Mesendoderm (in vitro differentiated cells): ENCODE results near the gene SPTBN1.

Experiments used
- DNase-seq: peaks from one replicate; pipeline ENCODE4 v3.0.0; 2013
- H2AK5ac ChIP-seq: 2 replicates; pipeline ENCODE4 v1.6.1; 2013; ENCODE audit warnings: low read length, inconsistent platforms
- H2BK120ac ChIP-seq: 2 replicates; pipeline ENCODE4 v1.6.1; 2013; ENCODE audit warnings: low read depth, mild to moderate bottlenecking, low read length, moderate library complexity, mixed read lengths
- H2BK15ac ChIP-seq: replicated peaks from 2 replicates; pipeline ENCODE4 v1.6.1; 2013; ENCODE audit warnings: low read depth, mild to moderate bottlenecking, moderate library complexity
- H2BK5ac ChIP-seq: 2 replicates; pipeline ENCODE4 v1.6.1; 2013; ENCODE audit warnings: low read length, inconsistent platforms
- H3K18ac ChIP-seq: 2 replicates; pipeline ENCODE4 v1.6.1; 2013; ENCODE audit warnings: mild to moderate bottlenecking, low read length, mixed read lengths
- H3K23ac ChIP-seq: one replicate; pipeline ENCODE4 v1.6.1; 2013; ENCODE audit warnings: low read length
- H3K27ac ChIP-seq: 2 replicates; pipeline ENCODE4 v1.5.1; 2013; ENCODE audit warnings: low read depth, mild to moderate bottlenecking, inconsistent platforms, low read length, moderate library complexity
- H3K27me3 ChIP-seq: 2 replicates; pipeline ENCODE4 v1.6.1; 2013; ENCODE audit warnings: low read length, control low read depth, mild to moderate bottlenecking, inconsistent platforms; ENCODE audit not compliant: insufficient read depth, poor library complexity
- H3K36me3 ChIP-seq: 2 replicates; pipeline ENCODE4 v1.6.1; 2013; ENCODE audit warnings: low read length, inconsistent platforms; ENCODE audit not compliant: control insufficient read depth, insufficient read depth
- H3K4ac ChIP-seq: one replicate; pipeline ENCODE4 v1.6.1; 2013; ENCODE audit warnings: low read depth, mild to moderate bottlenecking, low read length, moderate library complexity
- H3K4me1 ChIP-seq: 2 replicates; pipeline ENCODE4 v1.6.1; 2013; ENCODE audit warnings: low read depth, low read length, inconsistent platforms; ENCODE audit not compliant: control insufficient read depth
- H3K4me2 ChIP-seq: 2 replicates; pipeline ENCODE4 v1.6.1; 2013; ENCODE audit warnings: low read length
- H3K4me3 ChIP-seq: 2 replicates; pipeline ENCODE4 v1.5.1; 2013; ENCODE audit warnings: mild to moderate bottlenecking, low read length
- H3K56ac ChIP-seq: one replicate; pipeline ENCODE4 v1.6.1; 2013; ENCODE audit warnings: low read length
- H3K79me1 ChIP-seq: 2 replicates; pipeline ENCODE4 v1.6.1; 2013; ENCODE audit warnings: low read length, inconsistent platforms
- H3K79me2 ChIP-seq: 2 replicates; pipeline ENCODE4 v1.6.1; 2013; ENCODE audit warnings: mild to moderate bottlenecking, low read length; ENCODE audit not compliant: control insufficient read depth, insufficient read depth
- H3K9ac ChIP-seq: 2 replicates; pipeline ENCODE4 v1.6.1; 2013; ENCODE audit warnings: low read length, inconsistent platforms
- H4K5ac ChIP-seq: one replicate; pipeline ENCODE4 v1.6.1; 2013; ENCODE audit warnings: low read length
- H4K8ac ChIP-seq: one replicate; pipeline ENCODE4 v1.6.1; 2013; ENCODE audit warnings: low read depth, mild to moderate bottlenecking, control low read depth, low read length, moderate library complexity
- WGBS: extraction: QIAGEN DNeasy Blood & Tissue Kit; methylation state at CpG from one replicate; pipeline ENCODE4 v1.1.7; 2013; ENCODE audit warnings: low lambda C conversion rate, missing lambda C conversion rate; ENCODE audit not compliant: insufficient coverage; ENCODE audit errors: extremely low coverage; 5-methylcytosine and 5-hydroxymethylcytosine counted together

Gene SPTBN1

DNA sequence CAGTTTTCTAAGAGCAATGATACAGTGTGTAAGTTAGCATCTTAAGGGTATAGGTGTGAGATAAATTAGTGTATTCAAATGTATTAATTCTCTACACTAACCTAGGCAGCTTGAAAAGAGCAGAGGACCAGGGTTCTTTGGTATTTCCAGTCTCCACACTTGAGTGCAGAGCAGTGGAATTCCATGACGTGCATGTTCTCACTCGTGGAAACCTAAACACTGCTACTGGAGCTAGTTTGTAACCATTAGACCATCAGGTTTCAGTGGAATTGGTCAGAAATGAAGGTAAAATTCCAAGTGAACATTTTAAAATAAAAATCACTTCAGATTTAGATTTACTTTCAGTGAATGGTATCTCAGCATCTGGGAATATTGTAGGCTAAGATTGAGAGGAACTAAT lies 9.0 kb downstream of the SPTBN1 start:
- H3K79me1 ChIP-seq, result peaks cover 9% of the 10 kb centered on the region
- no peak overlapping the region for H3K4me2 ChIP-seq
- H3K4me3 ChIP-seq, result no peak overlapping the region
- no peaks in the 10 kb centered on the region for H3K36me3 ChIP-seq
- H3K18ac ChIP-seq, result no peak overlapping the region
- no peak overlapping the region for H2BK15ac ChIP-seq
- H2AK5ac ChIP-seq, result no peak overlapping the region
- peaks cover 3% of the 10 kb centered on the region for H3K4me1 ChIP-seq
- no peak overlapping the region for H2BK120ac ChIP-seq
- no peak overlapping the region for H4K8ac ChIP-seq
- H3K56ac ChIP-seq, result no peak overlapping the region
- no peak for DNase-seq
- no peak overlapping the region for H3K27ac ChIP-seq
- no peak overlapping the region for H3K9ac ChIP-seq
- no CpG with 5 or more reads among the region's 2 CpGs for WGBS
- H3K27me3 ChIP-seq, result no peaks in the 10 kb centered on the region
- H3K4ac ChIP-seq, result no peak overlapping the region
- H3K79me2 ChIP-seq, result peaks cover 6% of the 10 kb centered on the region
- H3K23ac ChIP-seq, result no peak overlapping the region
- H2BK5ac ChIP-seq, result no peak overlapping the region
- H4K5ac ChIP-seq, result no peak overlapping the region

DNA sequence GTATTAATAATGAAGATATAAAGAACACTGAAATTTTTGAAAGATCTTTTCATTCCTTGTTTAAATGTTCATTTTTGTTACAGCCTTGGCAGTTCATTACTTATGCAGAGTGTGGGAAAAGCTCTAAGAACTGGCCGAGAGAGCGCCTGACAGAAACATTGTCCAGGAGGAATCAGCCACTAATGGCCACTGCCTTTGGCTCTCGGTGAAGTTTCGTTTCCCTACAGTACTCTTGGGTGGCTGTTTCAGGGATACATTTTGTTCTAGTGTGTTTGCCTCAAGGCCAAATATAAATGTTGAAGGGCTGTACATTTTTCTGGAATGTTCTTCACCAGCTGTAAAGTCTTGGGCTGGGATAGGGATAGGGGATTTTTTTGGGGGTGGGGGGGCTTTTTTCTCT lies 10.7 kb downstream of the SPTBN1 start:
- Histone ChIP-seq H3K79me2 (peaks cover 5% of the 10 kb centered on the region), H3K79me1 (peaks cover 7% of the 10 kb centered on the region), H2BK5ac (no peak overlapping the region), H3K4me1 (peaks cover 3% of the 10 kb centered on the region), H3K4me3 (no peak overlapping the region), H3K56ac (no peak overlapping the region), H3K36me3 (no peaks in the 10 kb centered on the region), H3K23ac (no peak overlapping the region), H2BK15ac (no peak overlapping the region), H3K27ac (no peak overlapping the region), H4K8ac (no peak overlapping the region), H3K27me3 (no peaks in the 10 kb centered on the region), H3K4ac (no peak overlapping the region), H3K9ac (no peak overlapping the region), H3K4me2 (no peak overlapping the region), H2AK5ac (no peak overlapping the region), H4K5ac (no peak overlapping the region), H3K18ac (no peak overlapping the region), H2BK120ac (no peak overlapping the region)
- no CpG with 5 or more reads among the region's 4 CpGs for WGBS
- DNase-seq, result no peak

DNA sequence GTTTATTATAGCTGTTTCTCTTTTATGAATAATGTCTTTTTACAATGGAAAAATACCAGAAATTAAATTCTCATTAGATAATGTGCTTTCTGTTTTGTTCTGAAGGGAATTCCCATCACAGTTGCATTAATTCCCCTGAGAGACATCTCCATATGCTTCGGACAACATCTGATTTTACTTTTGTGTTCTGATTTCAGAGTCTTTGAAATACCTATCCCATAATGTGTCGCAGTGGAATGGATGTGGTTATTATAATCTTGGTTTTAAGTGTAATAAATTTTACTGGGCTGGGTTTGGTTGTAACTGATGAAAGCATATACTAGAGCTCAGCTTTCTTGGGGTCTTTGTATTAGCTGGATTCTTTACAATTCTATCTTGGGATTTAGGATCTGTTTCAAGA lies 12.5 kb downstream of the SPTBN1 start:
- Histone ChIP-seq H3K4ac (no peak overlapping the region), H3K27me3 (no peaks in the 10 kb centered on the region), H2BK15ac (no peak overlapping the region), H3K56ac (no peak overlapping the region), H3K27ac (no peak overlapping the region), H3K4me3 (no peak overlapping the region), H3K36me3 (no peaks in the 10 kb centered on the region), H2BK120ac (no peak overlapping the region), H3K79me2 (peaks cover 2% of the 10 kb centered on the region), H3K18ac (no peak overlapping the region), H3K4me1 (peaks cover 3% of the 10 kb centered on the region), H2AK5ac (no peak overlapping the region), H4K8ac (no peak overlapping the region), H3K4me2 (no peak overlapping the region), H3K9ac (no peak overlapping the region), H4K5ac (no peak overlapping the region), H2BK5ac (no peak overlapping the region), H3K23ac (no peak overlapping the region), H3K79me1 (peaks cover 4% of the 10 kb centered on the region)
- no peak for DNase-seq
- WGBS, result no CpG with 5 or more reads among the region's 2 CpGs

DNA sequence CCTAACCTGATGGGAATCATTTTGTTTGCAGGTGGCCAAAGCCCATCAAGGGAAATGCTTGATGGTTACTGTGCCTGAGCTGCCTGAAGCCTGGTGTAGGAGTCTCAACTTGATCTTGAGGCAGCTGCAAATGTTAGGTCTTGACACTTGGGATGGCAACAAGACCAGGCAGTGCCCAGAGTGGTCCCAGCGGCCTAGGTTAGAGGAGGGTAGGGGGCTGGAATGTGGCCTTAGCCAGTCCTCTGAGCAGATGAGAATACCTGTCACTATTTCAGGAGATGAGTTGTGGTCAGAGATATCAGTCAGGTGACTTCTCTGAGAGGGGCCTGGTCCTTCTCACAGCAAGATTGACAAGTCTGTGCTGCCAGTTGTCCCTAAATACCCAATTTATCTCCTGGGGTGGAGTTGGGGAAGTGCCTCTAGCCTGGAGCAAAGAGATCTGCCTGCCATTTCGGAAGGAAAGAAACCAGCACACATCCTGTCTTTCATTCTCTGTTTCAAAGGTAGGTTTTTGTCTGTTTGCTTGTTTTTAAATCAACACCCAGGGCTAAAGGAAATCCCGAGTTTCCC lies 13.4 kb downstream of the SPTBN1 start:
- DNase-seq, result peak; percentile 79
- no CpG with 5 or more reads among the region's 3 CpGs for WGBS
- no peak overlapping the region for H2BK15ac ChIP-seq

DNA sequence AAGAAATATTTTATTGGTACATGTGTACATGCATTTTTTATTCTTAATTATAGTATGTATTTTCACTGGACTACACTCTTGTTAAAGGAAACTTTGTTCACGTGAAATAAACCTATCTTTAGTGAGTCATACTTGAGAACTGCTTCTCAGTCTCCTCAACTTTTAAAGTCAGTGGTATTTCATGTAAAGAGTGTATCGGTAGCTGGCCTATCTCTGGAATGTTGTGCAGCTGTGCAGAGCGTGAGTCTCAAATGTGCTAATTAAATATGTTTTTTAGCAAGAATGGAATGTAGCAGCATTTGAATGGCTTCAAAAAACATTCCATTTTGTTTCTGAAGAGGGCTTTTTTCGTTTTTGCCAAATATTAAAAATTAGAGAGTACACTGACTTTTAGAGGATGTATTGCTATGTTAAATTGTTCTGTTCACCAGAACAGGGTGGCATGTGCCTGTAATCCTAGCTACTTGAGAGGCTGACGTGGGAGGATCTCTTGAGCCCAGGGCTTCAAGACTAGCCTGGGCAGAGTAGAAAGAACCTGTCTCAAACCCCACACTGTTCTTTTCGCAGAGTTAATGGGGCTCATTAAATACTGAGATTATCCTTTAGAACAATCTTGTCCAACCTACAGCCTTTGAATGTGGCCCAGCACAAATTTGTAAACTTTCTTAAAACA lies 14.3 kb downstream of the SPTBN1 start:
- Histone ChIP-seq H3K18ac (no peak overlapping the region), H3K4me2 (no peak overlapping the region)

More for the DNA sequence above, 13.4 kb downstream of the SPTBN1 start:
- H3K23ac ChIP-seq, result no peak overlapping the region
- peaks cover 3% of the 10 kb centered on the region for H3K4me1 ChIP-seq
- H3K79me2 ChIP-seq, result peaks cover 2% of the 10 kb centered on the region
- no peaks in the 10 kb centered on the region for H3K27me3 ChIP-seq
- no peak overlapping the region for H3K4me3 ChIP-seq
- no peak overlapping the region for H2AK5ac ChIP-seq
- no peak overlapping the region for H3K27ac ChIP-seq
- H3K18ac ChIP-seq, result no peak overlapping the region
- peaks cover 4% of the 10 kb centered on the region for H3K79me1 ChIP-seq
- no peaks in the 10 kb centered on the region for H3K36me3 ChIP-seq
- H2BK120ac ChIP-seq, result no peak overlapping the region
- H2BK5ac ChIP-seq, result no peak overlapping the region
- no peak overlapping the region for H3K4ac ChIP-seq
- H3K4me2 ChIP-seq, result no peak overlapping the region
- no peak overlapping the region for H4K8ac ChIP-seq
- H3K56ac ChIP-seq, result no peak overlapping the region
- H4K5ac ChIP-seq, result no peak overlapping the region
- H3K9ac ChIP-seq, result no peak overlapping the region

More for the DNA sequence above, 14.3 kb downstream of the SPTBN1 start:
- Histone ChIP-seq H3K4me1 (peaks cover 3% of the 10 kb centered on the region), H3K79me2 (no peaks in the 10 kb centered on the region), H3K4ac (no peak overlapping the region), H2BK15ac (no peak overlapping the region), H3K23ac (no peak overlapping the region), H4K5ac (no peak overlapping the region), H3K36me3 (no peaks in the 10 kb centered on the region), H3K56ac (no peak overlapping the region), H3K4me3 (no peak overlapping the region), H2AK5ac (no peak overlapping the region), H4K8ac (no peak overlapping the region), H3K79me1 (peaks cover 2% of the 10 kb centered on the region), H3K9ac (no peak overlapping the region), H3K27ac (no peak overlapping the region), H2BK120ac (no peak overlapping the region), H3K27me3 (no peaks in the 10 kb centered on the region), H2BK5ac (no peak overlapping the region)
- no CpG with 5 or more reads among the region's 6 CpGs for WGBS
- DNase-seq, result no peak
